ENCODE results near the gene CLMN.

CLMN gene

DNA sequence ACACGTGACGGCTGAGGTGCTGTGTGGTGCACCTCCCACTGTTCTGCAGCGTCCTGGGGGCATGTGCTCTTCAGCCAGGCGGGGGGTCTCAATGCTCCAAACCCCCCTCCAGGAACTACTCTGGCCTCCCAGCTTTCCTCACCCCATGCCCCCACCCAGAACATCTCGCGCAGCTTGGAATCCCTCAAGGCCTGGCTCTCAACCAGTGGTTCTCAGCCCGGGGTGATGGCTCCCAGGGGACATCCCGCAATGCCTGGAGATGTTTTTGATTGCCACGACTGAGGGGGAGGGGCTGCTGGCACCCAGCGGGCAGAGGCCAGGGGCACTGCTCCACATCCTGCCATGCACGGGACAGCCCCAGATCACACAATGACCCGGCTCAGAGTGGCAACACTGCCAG is 83.5 kb downstream of the CLMN start:
- DNase-seq = no peak

DNA sequence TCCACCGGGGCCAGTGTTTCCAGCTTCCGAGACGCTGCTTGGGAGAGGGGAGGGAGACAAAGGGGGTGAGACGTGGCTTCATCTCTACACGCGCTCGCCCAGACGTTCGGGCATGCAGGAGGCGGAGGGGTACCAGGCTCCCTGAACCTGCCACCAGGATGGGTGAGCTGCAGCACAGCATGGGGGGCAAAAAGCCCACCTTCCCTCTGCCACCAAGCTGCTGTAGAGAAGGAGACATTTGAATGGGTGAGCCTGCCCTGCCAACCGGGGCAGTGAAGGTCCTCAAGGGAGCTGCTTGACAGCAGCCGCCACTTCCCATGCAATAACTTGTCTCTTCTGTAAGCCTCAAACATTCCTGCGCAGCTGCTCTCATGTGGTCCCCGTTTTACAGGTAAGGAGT is 83.9 kb downstream of the CLMN start:
- no peak for DNase-seq

DNA sequence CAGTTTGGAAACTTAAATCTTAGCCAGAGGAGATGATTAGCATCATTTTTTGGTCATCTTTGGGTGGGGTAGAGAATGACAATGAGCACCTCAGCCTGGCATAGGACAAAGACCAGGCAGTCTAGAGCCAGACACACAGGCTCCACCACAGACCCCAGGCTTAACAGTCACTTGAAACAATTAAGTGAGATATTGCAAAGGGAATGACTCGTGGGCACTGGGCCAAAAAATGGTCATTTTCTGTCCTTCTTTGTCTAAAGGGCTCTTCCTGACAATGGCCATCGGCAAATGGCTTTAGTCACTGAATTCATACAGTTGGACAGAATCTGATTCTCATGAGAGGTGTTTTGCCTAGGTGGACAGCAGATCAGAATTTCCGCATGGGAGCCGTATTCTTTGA is 84.4 kb downstream of the CLMN start:
- DNase-seq = no peak

DNA sequence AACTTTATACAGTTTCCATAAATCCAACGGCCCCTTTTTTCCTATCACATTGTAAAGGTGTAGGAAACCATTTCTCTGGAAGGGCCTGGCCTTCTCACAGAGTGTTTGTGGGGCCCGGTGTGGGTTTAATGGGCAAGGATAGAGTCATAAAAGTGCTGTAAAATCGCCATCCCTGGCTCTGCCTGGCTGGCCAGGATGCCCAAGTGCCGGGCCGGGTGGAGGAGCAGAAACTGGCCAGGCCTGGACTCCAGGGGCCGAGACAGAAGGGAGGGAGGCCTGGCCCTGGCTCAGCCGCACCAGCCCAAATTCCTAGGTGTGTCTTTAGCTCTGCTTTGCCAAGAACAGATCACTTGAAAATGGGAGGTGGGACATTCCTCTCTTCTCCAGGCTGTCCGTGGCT is 85.3 kb downstream of the CLMN start:
- DNase-seq = no peak

DNA sequence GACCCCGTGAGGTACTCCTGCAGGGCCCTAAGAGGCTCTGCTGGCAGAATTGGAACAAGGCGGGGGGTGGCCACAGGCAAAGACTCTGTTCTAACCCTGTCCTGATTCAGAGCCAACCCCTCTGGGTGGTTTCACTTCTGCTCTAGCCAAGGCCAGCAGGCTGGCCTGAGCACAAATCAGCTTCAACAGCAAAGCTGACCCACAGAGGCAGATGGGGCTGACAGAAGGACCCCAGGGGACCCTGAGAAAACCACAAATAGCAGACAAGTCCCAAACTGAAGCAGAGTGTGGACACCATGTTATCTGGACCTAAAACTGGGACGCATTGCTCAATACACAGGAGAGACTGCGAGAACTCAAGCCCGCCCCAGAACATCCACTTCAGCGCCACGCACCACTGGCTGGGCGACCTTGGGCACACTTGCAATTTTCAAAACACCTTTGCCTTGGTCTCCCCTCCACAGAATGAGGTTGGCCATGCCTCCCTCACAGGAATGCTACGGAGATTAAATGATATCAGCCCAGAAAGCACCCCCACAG is 85.9 kb downstream of the CLMN start:
- no peak for DNase-seq

DNA sequence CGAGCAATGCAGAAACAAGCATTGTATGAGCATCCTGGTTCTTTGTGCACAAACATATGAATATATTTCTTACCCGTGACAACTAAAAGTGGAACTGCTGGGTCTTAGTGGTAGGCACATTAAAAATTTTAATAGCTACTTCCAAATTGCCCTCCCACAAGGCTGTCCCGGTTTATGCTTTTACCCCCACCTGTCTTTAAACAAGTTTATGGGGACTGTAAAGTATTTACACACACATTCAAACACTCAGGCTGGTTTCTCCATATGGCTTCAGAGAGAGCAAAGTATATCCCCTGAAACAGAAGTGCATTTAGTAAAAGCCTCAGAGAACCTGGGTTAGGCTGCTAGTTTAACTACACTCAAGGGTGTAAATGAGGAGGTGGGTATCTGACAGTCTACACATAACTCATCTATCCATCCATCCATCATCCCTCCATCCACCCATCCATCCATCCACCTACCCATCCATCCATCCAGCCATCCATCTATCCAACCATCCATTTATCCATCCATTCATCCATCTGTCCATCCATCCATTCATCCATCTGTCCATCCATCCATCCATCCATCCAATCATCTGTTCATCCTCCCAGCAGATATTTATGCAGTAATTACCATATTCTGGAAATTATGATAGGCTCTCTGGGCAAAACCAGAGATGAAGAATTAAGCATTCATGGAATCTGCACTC is 86.7 kb downstream of the CLMN start:
- no peak for DNase-seq

DNA sequence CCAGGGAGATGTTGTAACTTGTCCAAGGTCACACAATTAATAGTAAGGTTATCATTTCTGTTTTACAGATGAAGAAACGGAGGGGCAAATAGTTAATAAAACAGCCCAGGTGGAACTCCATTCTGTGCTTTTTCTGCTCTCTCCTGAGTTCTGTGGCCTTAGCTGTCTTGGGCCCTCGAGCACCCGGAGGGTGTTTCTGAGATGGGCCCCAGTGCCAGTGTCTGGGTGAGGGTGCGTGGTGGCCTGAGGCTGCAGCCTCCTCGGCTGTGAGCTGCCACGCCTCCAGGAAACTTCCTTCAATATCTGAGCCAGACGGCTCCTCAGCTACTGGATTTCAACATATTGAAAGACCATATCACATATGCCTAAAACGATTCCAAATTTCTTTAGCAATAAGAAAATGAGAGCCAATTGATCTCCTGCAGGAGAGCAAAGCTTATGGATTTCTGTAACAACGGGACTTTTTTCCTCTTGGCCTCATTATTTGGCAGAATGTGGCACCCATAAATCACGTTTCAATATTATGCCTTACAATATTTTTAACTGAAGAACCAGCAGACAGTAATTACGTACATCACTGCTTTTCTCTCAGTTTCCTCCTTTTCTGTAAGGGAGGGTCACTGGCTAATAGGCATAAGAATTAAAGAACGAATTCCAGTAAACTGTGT is 87.6 kb downstream of the CLMN start:
- DNase-seq = no peak

DNA sequence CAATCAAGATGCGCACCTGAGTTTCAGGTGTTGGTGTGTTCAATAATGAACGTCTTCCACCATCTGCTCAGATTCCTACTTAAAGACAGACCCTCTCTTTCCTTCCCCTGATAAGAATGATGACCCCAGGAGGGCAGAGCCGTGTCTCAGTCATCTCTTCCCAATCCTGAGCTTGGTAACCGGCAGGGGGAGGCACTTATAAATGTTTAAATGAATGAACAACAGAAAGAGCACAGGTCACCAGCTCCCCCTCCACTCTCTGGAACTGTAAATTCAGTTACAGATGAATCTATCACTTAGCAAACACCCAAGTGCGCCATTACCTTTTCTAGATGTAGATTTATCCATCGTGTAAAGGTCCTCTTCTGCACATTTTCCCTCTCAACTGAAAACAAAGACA is 90.0 kb downstream of the CLMN start:
- no peak for DNase-seq

DNA sequence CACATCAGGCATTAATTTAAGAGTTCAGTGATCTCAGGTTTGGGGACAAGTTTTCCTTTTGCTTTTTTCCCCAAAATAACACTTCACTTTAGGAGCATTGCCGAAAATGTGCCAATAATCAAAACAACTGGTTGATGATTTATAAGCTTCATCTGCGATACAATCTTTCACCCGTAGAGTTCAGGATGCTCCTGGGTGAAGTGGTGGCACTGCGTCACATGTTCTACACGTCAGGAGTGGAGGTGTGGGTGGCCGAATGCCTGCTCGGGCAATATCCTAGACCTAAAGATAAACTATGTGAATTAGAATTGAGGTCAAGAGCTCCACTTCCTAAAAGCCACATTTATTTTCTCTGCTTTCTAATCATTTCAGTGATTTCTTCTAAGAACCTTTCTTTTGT is 91.5 kb downstream of the CLMN start:
- no peak for DNase-seq

DNA sequence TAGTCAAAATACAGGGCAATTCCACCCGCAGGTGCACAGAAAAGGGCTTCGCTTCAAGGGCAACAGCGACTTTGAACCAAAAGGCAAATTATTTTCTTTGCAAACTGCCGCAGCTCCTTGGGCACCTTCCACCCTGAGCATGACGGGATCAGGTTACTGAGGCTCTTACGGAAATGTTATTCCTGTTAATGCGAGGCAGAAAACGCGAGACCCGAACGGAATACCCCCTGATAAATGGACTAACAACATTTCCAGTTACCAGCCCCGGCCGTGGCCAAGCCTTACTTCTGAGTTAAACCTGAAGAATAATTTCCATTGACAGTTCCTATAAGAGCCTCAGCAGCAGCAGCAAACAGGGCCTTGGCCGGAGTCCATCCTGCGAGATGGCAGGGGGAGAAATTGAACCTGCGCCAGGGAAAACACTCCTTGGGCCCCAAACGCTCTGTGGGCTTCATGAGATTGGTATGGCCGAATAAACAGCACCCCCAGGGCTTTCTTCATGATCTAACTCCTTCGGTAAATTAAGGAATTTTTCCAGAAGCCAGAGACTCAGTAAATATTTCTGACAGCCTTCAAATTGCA is 92.3 kb downstream of the CLMN start:
- peak; percentile 83 for DNase-seq

DNA sequence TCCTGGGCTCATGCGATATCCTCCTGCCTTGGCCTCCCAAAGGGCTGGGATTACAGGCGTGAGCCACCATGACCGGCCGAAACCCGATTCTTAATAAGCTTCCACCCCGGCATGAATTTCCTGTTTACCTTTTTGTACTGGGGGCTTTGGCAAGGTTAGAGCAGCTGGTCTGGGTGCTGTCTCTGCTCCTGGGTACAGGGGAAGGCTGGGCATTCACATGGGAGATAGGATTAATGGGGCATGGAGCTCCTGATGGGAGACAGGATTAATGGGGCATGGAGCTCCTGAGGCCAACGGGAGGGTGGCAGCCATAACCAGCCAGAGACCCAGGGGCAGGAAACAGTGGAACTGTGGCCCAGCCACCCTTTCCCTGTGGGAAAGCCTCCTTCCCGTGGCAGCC is 92.9 kb downstream of the CLMN start:
- peak; percentile 61 for DNase-seq

DNA sequence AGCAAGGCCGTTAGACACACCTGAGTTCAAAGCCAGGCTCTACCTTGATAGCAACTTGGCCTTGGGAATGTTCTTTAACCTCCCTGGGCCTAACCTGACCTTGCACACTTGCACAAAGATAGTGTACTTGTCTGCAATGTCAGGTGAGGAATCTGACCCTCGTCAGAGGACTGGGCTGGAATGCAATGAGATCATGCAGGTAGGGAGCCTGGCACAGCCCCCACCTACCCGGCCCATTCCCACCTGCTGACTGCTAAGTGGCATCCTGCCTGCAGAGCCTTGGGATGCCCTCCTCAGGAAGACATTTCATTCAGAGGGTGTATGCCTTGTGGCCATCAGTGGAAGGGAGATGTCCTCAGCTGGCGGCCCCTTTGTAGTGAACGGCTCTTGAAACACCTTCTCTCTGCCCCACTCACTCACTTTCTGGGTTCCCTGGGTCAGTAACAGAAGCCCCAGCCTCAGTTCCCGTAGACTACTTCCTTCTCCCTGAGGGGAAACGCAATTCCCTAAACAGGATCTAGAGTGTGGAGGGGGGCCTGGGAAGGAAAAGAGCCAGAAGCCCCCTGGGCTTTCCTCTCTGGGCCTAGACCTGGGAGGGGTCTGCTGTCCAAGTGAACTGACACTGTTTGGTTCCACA is 94.3 kb downstream of the CLMN start:
- no peak for DNase-seq

DNA sequence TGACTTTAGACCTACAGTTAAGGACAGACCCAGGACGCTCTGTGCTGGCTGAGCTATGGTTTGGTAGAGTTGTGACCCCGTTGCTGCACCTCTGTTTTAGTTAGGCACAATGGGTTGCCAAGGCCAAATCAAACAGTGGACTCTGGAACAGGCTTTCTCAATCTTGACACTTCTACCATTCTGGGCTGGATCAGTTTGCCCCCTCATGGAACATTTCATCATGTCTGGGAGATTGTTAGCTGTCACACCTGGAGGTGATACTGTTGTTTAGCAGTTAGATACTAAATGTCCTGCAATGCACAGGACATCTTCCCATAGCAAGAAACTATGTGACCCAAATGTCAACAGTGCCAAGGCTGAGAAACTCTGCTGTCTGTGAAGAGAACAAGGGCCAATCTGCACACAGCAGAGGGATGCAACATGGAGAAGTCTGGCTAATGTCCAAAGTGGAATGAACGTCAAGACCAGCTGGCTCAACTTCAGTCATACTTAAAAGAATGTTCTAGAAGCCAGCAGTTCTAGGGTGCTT is 96.8 kb downstream of the CLMN start:
- no peak for DNase-seq

DNA sequence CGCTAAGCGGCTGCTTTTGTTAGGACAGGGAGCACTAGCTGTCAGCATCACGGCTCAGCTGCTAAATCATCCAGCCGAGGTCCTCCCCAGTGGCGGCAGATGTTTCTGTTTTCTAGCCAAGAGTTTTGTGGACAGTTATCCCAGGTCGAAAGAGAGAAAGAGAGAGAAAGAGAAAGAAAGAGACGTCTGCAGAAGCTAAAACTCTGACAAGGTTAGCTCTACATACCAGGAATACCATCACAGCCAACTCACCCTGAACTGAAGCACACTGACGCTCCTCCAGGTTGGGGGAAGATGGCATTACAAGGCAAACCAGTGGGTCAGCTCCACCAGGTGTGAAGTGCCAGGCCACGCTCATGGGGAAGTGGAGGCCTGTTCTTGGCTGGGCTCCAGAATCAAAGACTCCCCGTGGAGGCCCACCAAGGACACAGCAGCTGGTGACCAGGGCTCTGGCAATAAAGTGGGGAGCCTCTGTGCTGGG is 97.5 kb downstream of the CLMN start:
- DNase-seq = no peak

DNA sequence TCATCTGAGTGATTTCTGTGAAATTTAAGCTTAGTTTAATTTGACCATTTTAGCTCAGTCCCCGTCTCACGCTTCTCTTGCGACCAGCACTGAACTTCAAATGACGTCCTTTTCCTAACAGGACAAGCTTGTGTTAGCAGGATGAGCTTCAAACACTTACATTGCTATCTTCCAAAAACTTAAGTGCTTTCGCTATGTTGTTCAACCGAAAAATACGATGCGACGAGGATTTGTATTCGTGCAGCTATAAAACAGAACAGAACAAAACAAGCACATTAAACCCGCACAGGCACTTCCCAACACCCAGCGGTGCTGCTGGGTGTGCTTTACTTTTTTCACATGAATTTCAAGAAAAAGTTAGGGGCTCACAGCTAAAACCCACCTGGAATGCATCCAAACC is 98.2 kb downstream of the CLMN start:
- no peak for DNase-seq

DNA sequence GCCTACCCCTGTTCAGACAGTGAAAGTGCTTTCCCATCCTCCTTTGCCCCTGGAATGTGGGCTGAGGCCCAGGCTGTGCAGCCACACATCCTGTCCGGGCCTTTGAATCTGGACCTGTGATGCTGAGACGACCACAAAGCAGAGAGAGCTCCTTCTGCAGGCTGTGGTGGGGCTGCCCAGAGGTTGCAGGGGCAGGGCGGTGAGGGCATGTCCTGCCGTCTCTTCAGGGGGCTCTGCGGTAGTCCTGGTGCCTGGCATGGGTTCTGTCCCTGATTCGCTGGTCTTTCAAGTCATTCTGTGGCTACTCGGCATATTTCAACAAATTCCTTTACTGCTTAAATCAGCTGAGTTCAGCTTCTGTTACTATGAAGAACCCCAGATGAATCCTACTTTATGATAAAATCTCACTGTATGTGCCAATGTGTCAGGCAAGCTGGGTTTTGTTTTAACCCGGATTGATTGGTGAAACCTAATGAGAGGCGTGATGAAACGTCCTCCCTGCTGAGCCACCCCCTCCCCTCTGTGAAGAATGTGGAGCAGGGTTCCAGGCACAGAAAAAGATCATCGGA is 99.0 kb downstream of the CLMN start:
- DNase-seq = no peak

DNA sequence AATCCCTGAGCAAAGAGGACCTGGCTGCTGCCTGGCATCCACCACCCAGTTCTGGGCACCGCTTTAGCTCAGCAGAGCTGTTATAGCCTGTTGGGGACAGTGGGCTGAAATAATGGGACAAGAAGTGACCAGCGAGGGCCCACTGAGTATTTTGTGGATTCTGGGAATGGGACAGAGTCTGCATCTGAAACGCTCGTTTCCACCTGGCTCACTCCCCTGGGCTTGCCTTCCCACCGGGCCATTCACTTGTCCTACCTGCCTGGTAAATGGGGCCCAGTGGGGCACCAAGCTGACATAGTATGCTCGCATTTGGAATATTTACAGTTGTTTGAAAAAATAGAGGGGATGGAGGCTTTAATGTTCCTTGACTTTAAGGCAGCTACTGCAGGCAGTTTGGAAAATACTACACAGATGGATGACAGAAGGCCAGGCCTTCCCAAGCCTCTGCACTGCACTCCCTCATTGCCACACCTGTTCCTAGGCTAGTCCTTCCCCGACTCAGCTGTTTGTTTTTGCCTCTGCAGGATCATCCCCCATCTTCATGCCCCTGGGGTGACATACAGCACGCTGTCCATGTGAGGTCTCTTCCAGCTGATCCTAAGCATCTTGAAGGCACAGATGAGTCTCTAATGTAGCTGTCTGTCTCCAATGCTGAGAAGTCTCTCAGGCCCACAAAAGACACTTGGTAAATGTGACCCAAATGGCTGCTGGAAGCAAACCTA is 101.1 kb downstream of the CLMN start:
- DNase-seq = no peak

DNA sequence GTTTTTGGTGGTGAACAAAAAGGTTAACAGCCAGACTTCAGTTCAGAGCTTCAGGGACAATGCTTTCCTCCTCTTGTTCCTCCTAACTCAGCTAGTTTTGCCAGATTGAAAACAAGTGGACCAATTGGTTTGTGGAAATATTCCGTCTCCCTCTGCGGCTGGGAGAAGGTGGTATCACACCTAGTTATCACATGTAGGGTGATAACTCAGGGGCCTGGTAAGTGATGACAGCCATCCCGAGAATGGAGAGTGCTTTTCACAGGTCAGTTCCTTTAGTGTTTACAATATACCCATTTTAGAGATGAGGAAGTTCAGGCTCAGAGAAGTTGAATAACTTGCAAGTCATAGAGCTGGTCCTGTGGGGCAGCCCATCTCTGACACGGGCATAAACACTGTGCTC is 101.7 kb downstream of the CLMN start:
- DNase-seq = no peak

DNA sequence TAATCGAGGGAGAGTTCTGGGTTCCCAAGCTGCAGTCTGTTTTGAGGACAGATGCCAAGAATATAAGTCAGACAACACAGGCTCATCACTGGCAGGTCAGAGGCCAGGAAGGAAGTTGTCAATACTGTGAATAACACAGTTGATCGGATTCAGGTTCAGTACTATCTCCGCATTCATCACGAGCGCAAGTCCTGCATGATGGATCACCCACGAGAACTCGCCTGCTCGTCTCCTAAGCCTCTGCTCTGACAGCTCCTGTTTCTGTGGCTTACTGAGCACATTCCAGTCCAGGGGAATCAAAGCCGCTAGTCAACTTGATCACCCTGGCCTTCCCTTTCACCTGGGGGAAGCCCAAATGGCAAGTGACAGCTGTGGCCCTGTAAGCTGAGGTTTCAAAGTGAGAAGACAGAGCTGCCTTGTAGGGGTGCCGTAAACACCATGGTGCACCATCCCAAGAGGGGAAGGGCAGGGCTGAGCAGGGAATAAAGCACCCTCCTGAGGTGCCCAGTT is 102.3 kb downstream of the CLMN start:
- DNase-seq = no peak

DNA sequence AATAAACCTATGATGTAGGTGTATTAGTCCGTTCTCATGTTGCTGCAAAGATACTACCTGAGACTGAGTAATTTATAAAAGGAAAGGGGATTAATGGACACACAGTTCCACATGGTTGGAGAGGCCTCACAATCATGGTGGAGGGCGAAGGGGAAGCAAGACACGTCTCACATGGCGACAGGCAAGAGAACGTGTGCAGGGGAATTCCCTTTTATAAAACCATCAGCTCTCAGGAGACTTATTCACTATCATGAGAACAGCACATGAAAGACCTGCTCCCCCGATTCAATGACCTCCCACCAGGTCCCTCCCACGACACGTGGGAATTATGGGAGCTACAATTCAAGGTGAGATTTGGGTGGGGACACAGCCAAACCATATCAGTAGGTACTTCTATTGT is 103.7 kb downstream of the CLMN start:
- no peak for DNase-seq

DNA sequence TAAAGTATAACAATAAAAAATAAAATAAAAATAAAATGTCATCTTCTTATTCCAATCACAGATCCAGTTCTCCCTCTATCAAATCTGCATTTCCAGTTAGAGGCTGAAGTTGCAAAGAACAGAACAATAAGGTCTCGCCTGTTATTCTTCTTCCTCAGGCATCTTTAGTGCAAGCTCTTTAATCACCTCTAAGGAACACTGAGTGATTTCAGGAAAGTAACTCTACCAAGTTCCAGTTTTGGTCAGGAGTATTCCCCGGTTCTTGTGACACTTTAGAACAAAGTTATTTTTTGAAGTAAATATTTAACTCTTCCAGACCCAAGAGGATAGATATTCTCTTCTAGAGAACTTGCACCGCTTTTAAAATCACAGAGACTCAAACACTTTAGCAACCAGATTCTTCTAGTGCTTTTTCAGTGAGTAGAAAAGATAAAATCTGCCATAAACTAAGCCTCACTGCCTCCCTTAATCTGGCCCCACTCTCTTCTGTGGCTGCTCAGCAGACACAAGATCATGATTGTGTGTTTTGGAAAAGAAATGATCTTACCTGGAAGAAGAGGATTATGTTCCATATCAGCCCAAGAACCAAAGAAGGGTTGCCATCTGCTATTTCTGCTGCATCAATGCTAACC is 104.5 kb downstream of the CLMN start:
- DNase-seq = no peak

DNA sequence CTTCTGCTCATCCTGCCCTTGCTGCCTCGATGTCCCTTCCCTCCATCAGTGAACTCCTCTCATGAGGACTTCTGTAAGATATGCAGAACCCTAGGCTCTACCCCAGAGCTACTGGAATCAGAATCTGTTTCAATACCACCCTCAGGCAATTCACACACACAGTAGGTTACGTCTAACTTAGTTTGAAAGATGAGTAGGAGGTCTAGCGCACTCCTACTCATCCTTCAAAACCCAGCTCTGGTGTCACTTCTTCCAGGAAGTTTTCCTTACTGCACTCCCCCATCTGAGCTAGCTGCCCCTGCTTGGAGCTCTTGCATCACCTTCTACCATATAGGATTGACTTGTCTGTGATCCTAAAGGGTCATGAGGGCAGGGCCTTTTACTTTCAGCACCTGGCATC is 105.9 kb downstream of the CLMN start:
- DNase-seq = no peak
